Liver (tissue), 3 donors: ENCODE results near the gene PRDM1.

Source experiments
- CTCF ChIP-seq: fragments of 150-350 bp; IDR thresholded peaks from 2 replicates; pipeline ENCODE4 v1.5.1; 2017; ENCODE audit warnings: improper control_type of control experiment, low read depth, low read length; ENCODE audit not compliant: missing input control
- EGR1 ChIP-seq, 2 donors: IDR thresholded peaks; 2 replicates each; pipeline ENCODE4 v1.6.1; 2016 to 2018; ENCODE audit warnings: antibody characterized with exemption in 2 of 2, low read depth in 2 of 2
- MAX ChIP-seq: IDR thresholded peaks from 2 replicates; pipeline ENCODE4 v1.6.1; 2016; ENCODE audit warnings: antibody characterized with exemption
- REST ChIP-seq: IDR thresholded peaks from 2 replicates; pipeline ENCODE4 v1.6.1; 2016; ENCODE audit warnings: antibody characterized with exemption, mild to moderate bottlenecking
- YY1 ChIP-seq: IDR thresholded peaks from 2 replicates; pipeline ENCODE4 v1.6.1; 2016; ENCODE audit warnings: antibody characterized with exemption, mild to moderate bottlenecking
- donor health status: healthy.
- donor health status: healthy.

GRCh38 chr6:106102034-106102433, 15.9 kb downstream of the PRDM1 start:
- TF ChIP-seq CTCF (no peak), REST (no peak), YY1 (no peak), EGR1 (IDR thresholded peaks at IDR 0.05; ENCODE audit: low read depth in 2 of 2) (no peak), MAX (no peak)
